Lower lobe of right lung (tissue), 2 donors: ENCODE data around the gene GORASP2. TPM values are rescaled to one million over a fixed set of nuclear protein-coding genes. Genes with fewer than 3 reads are reported as not detected.

Experiments
- ATAC-seq, 2 donors: fragments of 200-7000 bp; cut with Tn5 transposase; one replicate each; pipeline ENCODE4 v1.9.1; 2020 to 2022; ENCODE audit warnings: mild to moderate bottlenecking in 2 of 2, moderate library complexity in 2 of 2
- DNase-seq: peaks from one replicate; pipeline ENCODE4 v3.0.0-alpha.2; 2020
- H3K27ac ChIP-seq: fragments of 200-600 bp; one replicate; pipeline ENCODE4 v1.8.0; 2022
- H3K27me3 ChIP-seq: fragments of 200-600 bp; one replicate; pipeline ENCODE4 v1.8.0; 2022; ENCODE audit warnings: low read depth
- H3K36me3 ChIP-seq: fragments of 200-600 bp; one replicate; pipeline ENCODE4 v1.8.0; 2022; ENCODE audit warnings: mild to moderate bottlenecking
- H3K4me1 ChIP-seq: fragments of 200-600 bp; one replicate; pipeline ENCODE4 v1.8.0; 2022
- H3K4me3 ChIP-seq: fragments of 200-600 bp; one replicate; pipeline ENCODE4 v1.8.0; 2022; ENCODE audit warnings: mild to moderate bottlenecking
- H3K9me3 ChIP-seq: fragments of 200-600 bp; one replicate; pipeline ENCODE4 v1.8.0; 2022
- CTCF ChIP-seq: fragments of 200-600 bp; IDR thresholded peaks from one replicate; pipeline ENCODE4 v1.8.0; 2022; ENCODE audit warnings: antibody characterized with exemption, mild to moderate bottlenecking
- intact Hi-C: fragments of 100-400 bp; cut with DNase I; formaldehyde crosslinking; loops from one replicate; pipeline ENCODE4 v1.11.0; 2022
- total RNA-seq: library from RNA; stranded (reverse); fragmentation: NEBNext Ultra II Directional; extraction: Animal tissue kit (Norgen Biotek cat#: 25700); gene quantifications from one replicate; pipeline ENCODE4 v1.2.1, GENCODE V29; 2021
- donor health status: DM: no; HTN: yes; CAD: no; lungs with severe emphysema.

Gene GORASP2
- total RNA-seq, 1 donor from 2014 or later = 64.9 TPM

GRCh38 chr2:171013851-171014250, 84.8 kb downstream of the GORASP2 start:
- DNase-seq = no peak
- Histone ChIP-seq H3K27ac (no peak overlapping the region), H3K9me3 (no peaks in the 10 kb centered on the region), H3K4me3 (no peak overlapping the region), H3K27me3 (no peaks in the 10 kb centered on the region), H3K4me1 (no peaks in the 10 kb centered on the region), H3K36me3 (peaks cover 43% of the 10 kb centered on the region)
- no peak for TF ChIP-seq CTCF
- no peak for ATAC-seq
- intact Hi-C loops = no loop called here

- DNase-seq (no peak), ATAC-seq (no peak)
- no peak for TF ChIP-seq CTCF
- no peak overlapping the region for H3K27ac ChIP-seq
- H3K4me3 ChIP-seq = no peak overlapping the region
- intact Hi-C loops = no loop called here
- H3K36me3 ChIP-seq = peaks cover 21% of the 10 kb centered on the region
- no peaks in the 10 kb centered on the region for H3K4me1 ChIP-seq
- H3K9me3 ChIP-seq = no peaks in the 10 kb centered on the region
- no peaks in the 10 kb centered on the region for H3K27me3 ChIP-seq
Measured at GRCh38 chr2:171016125-171016524, 87.1 kb downstream of the GORASP2 start.

Other genes starting within 250 kb of the GORASP2 start
- 1.9 TPM for gene SP5, start 213.9 kb upstream of the GORASP2 start, total RNA-seq
- gene ERICH2, start 158.9 kb upstream of the GORASP2 start, total RNA-seq = 8.5 TPM
- not detected for gene GAD1, start 112.4 kb upstream of the GORASP2 start, total RNA-seq
- gene TLK1, start 231.6 kb downstream of the GORASP2 start, total RNA-seq = 58.2 TPM